ENCODE results near the gene WSCD1. TPM values are rescaled to one million over a fixed set of nuclear protein-coding genes. Genes with fewer than 3 reads are reported as not detected.

The WSCD1 gene
- total and polyA plus RNA-seq, 3 donors from 2014 or later: 11.6 to 33.8 (median 12.9) TPM

- Histone ChIP-seq H3K4me1 (no peaks in the 10 kb centered on the region), H3K4me3 (no peak overlapping the region), H3K27me3 (no peaks in the 10 kb centered on the region), H3K36me3 (ENCODE audit: low read depth, missing control alignments) (no peaks in the 10 kb centered on the region), H3K9me3 (no peaks in the 10 kb centered on the region), H3K27ac (no peak overlapping the region)
- TF ChIP-seq CTCF (IDR thresholded peaks at IDR 0.05) (no peak), POLR2A (IDR thresholded peaks at IDR 0.05) (no peak)
- DNase-seq: no peak
- intact Hi-C loops (cut with DNase I; ENCODE audit: low total_unique reads): no loop called here
- WGBS, 2 donors: 70 to 73% methylated on average over 4 to 6 of the region's 6 CpGs
These were observed 4.9 kb downstream of the WSCD1 start for GRCh38 chr17:6075050-6075449.

GRCh38 chr17:6075845-6076244 lies 5.7 kb downstream of the WSCD1 start:
- TF ChIP-seq CTCF (IDR thresholded peaks at IDR 0.05): no peak
- TF ChIP-seq POLR2A (IDR thresholded peaks at IDR 0.05): no peak
- no peaks in the 10 kb centered on the region for H3K27me3 ChIP-seq
- H3K4me1 ChIP-seq: no peaks in the 10 kb centered on the region
- DNase-seq: no peak
- no peak overlapping the region for H3K27ac ChIP-seq
- H3K4me3 ChIP-seq: no peak overlapping the region
- 59 to 74% methylated on average over 4 to 8 of the region's 8 CpGs for WGBS, 2 donors
- no peaks in the 10 kb centered on the region for H3K36me3 ChIP-seq (ENCODE audit: low read depth, missing control alignments)
- intact Hi-C loops (cut with DNase I; ENCODE audit: low total_unique reads): no loop called here
- no peaks in the 10 kb centered on the region for H3K9me3 ChIP-seq

GRCh38 chr17:6077752-6078151 lies 7.6 kb downstream of the WSCD1 start:
- H3K9me3 ChIP-seq: no peaks in the 10 kb centered on the region
- H3K4me1 ChIP-seq: no peaks in the 10 kb centered on the region
- TF ChIP-seq POLR2A (IDR thresholded peaks at IDR 0.05): no peak
- TF ChIP-seq CTCF (IDR thresholded peaks at IDR 0.05): no peak
- WGBS, 2 donors: 72 to 80% methylated on average over 5 of the region's 5 CpGs
- DNase-seq: no peak
- intact Hi-C loops (cut with DNase I; ENCODE audit: low total_unique reads): no loop called here
- H3K27me3 ChIP-seq: no peaks in the 10 kb centered on the region
- no peaks in the 10 kb centered on the region for H3K36me3 ChIP-seq (ENCODE audit: low read depth, missing control alignments)
- no peak overlapping the region for H3K27ac ChIP-seq
- no peak overlapping the region for H3K4me3 ChIP-seq

- Histone ChIP-seq H3K4me3 (no peak overlapping the region), H3K36me3 (ENCODE audit: low read depth, missing control alignments) (no peaks in the 10 kb centered on the region), H3K27me3 (no peaks in the 10 kb centered on the region), H3K27ac (no peak overlapping the region), H3K9me3 (no peaks in the 10 kb centered on the region), H3K4me1 (no peaks in the 10 kb centered on the region)
- intact Hi-C loops (cut with DNase I; ENCODE audit: low total_unique reads): no loop called here
- 91 to 92% methylated on average over 9 of the region's 9 CpGs for WGBS, 2 donors
- TF ChIP-seq POLR2A (IDR thresholded peaks at IDR 0.05): no peak
- TF ChIP-seq CTCF (IDR thresholded peaks at IDR 0.05): no peak
- DNase-seq: no peak
These were observed 8.3 kb downstream of the WSCD1 start for GRCh38 chr17:6078458-6078871.

- TF ChIP-seq CTCF (IDR thresholded peaks at IDR 0.05) (no peak), POLR2A (IDR thresholded peaks at IDR 0.05) (no peak)
- WGBS, 2 donors: 83 to 87% methylated on average over 6 to 13 of the region's 13 CpGs
- Histone ChIP-seq H3K9me3 (no peaks in the 10 kb centered on the region), H3K4me3 (no peak overlapping the region), H3K27me3 (no peaks in the 10 kb centered on the region), H3K27ac (no peak overlapping the region), H3K4me1 (no peaks in the 10 kb centered on the region), H3K36me3 (ENCODE audit: low read depth, missing control alignments) (no peaks in the 10 kb centered on the region)
- no peak for DNase-seq
- intact Hi-C loops (cut with DNase I; ENCODE audit: low total_unique reads): no loop called here
These were observed 9.1 kb downstream of the WSCD1 start for GRCh38 chr17:6079155-6079888.

Data from testis (tissue), 3 donors.